PC-9 (cell line): Measurements from ENCODE around the gene MINDY1.

Source experiments
- CTCF ChIP-seq: fragments of 200-600 bp; sonication (generic); conservative IDR thresholded peaks from 2 replicates; pipeline ENCODE4 v1.6.1; 2017; ENCODE audit warnings: mixed run types, antibody characterized with exemption, mild to moderate bottlenecking, moderate library complexity
- EZH2 ChIP-seq: fragments of 200-600 bp; sonication (generic); IDR thresholded peaks from 2 replicates; pipeline ENCODE4 v1.8.0; 2017; ENCODE audit warnings: antibody characterized with exemption, low read depth

- TF ChIP-seq CTCF, result peak; percentile 66; the same call in 1 of the 2 replicates
- TF ChIP-seq EZH2, result no peak
These were observed 41.9 kb upstream of the MINDY1 start for GRCh38 chr1:151048645-151049032.
